Cerebellar nuclear complex (tissue), 1 donor: ENCODE data around the gene PTPRT.

Experiments
- DNase-seq, 2 experiments: peaks; one replicate each; lab custom pipeline; 2025; lab: John Stamatoyannopoulos, UW

Gene PTPRT

GRCh38 chr20:42549496-42549895 lies 640.2 kb downstream of the PTPRT start:
- no peak for DNase-seq

- no peak for DNase-seq
Observed at GRCh38 chr20:42544926-42545325, 644.8 kb downstream of the PTPRT start.

- no peak for DNase-seq
Observed at GRCh38 chr20:42532831-42533230, 656.9 kb downstream of the PTPRT start.

GRCh38 chr20:42531508-42531961 lies 658.2 kb downstream of the PTPRT start:
- DNase-seq, result no peak

GRCh38 chr20:42530855-42531448 lies 658.8 kb downstream of the PTPRT start:
- DNase-seq, result no peak

- no peak for DNase-seq
Observed at GRCh38 chr20:42530191-42530590, 659.5 kb downstream of the PTPRT start.

GRCh38 chr20:42524058-42524457 lies 665.6 kb downstream of the PTPRT start:
- DNase-seq, result no peak

- DNase-seq, result no peak
Observed at GRCh38 chr20:42516692-42517091, 673.0 kb downstream of the PTPRT start.

- no peak for DNase-seq
Observed at GRCh38 chr20:42510686-42511085, 679.0 kb downstream of the PTPRT start.

GRCh38 chr20:42507874-42508273 lies 681.8 kb downstream of the PTPRT start:
- no peak for DNase-seq

- DNase-seq, result no peak
Observed at GRCh38 chr20:42506397-42506796, 683.3 kb downstream of the PTPRT start.

- DNase-seq, result no peak
Observed at GRCh38 chr20:42502591-42502990, 687.1 kb downstream of the PTPRT start.

- no peak for DNase-seq
Observed at GRCh38 chr20:42496595-42496994, 693.1 kb downstream of the PTPRT start.

GRCh38 chr20:42494290-42494689 lies 695.4 kb downstream of the PTPRT start:
- no peak for DNase-seq

- DNase-seq, result no peak
Observed at GRCh38 chr20:42493001-42493400, 696.7 kb downstream of the PTPRT start.

- no peak for DNase-seq
Observed at GRCh38 chr20:42492290-42492689, 697.4 kb downstream of the PTPRT start.

GRCh38 chr20:42485556-42485955 lies 704.1 kb downstream of the PTPRT start:
- DNase-seq, result no peak

- DNase-seq, result no peak
Observed at GRCh38 chr20:42484790-42485375, 704.8 kb downstream of the PTPRT start.

- no peak for DNase-seq
Observed at GRCh38 chr20:42484335-42484734, 705.4 kb downstream of the PTPRT start.

- DNase-seq, result no peak
Observed at GRCh38 chr20:42483730-42484303, 705.9 kb downstream of the PTPRT start.

- no peak for DNase-seq
Observed at GRCh38 chr20:42482808-42483207, 706.9 kb downstream of the PTPRT start.

- no peak for DNase-seq
Observed at GRCh38 chr20:42475773-42476172, 713.9 kb downstream of the PTPRT start.

GRCh38 chr20:42474646-42475045 lies 715.1 kb downstream of the PTPRT start:
- DNase-seq, result no peak

- DNase-seq, result no peak
Observed at GRCh38 chr20:42472198-42472597, 717.5 kb downstream of the PTPRT start.
